ENCODE data around the gene SLC8A2.

- TF ChIP-seq CTCF (IDR thresholded peaks at IDR 0.05) (no peak), POLR2AphosphoS5 (IDR thresholded peaks at IDR 0.05; ENCODE audit: low read depth, low read length) (no peak)
These were observed 47.2 kb upstream of the SLC8A2 start for GRCh38 chr19:47518854-47519253.

Measured in Panc1 (cell line).